HFF-Myc (cell line): ENCODE measurements around the gene CABP2.

Experiments
- DNase-seq: peaks from one replicate; pipeline ENCODE4 v3.0.0-alpha.2; 2011; ENCODE audit warnings: low read depth; ENCODE audit errors: extremely low read depth
- H3K4me3 ChIP-seq: replicated peaks from 2 replicates; pipeline ENCODE4 v1.5.1; 2011; ENCODE audit warnings: low read depth, mild to moderate bottlenecking, control low read depth, low read length
- TF ChIP-seq, protein P1 (sequence below): IDR thresholded peaks from 2 replicates; pipeline ENCODE4 v1.5.1; 2012; ENCODE audit warnings: mild to moderate bottlenecking, low read depth, low read length, control low read depth; ENCODE audit errors: missing control alignments

The CABP2 gene

DNA sequence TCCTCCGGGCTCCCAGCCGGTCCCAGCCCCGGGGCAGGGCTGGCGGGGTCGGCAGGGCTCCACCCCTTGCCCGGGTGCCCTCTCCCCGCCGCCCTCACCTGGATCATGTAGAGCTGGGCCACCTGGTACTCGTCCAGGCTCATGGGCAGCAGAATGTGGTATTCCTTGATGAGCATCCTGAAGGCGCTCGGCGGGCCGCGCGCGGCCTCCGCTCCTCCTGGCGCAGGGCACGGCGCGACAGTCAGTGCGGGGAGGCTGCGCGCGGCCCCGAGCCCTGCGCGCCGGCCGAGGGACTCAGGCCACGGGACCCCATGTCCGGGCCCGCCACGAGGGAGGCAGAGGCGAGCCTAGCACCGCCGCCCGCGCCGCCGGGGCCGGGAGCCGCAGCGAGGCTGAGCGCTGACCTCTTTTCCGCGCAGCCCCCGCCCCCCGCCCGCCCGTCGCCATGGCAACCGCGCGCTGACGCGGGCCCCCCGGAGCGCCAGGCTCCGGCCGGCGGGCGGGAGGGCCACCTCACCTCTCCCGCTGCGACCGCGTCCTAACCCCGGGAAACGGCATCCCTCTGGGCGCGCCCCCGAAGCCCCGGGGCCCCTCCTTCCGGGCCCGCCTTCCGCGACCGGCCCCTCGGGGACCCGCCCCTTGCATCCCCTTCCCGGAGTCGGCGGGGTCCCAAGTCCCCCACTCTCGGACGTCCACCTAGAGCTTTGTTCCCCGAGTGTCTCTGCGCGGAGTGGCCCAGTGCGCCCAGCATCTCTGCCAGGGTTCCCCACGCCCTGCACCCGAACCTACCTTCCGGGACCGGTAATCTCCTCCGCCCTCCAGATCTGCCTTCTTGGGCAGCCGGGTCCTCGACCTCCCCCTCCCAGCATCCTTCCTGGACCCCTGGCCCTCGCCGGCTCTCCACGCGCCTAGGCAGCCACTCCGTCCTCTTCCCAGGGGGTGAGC, 19.0 kb downstream of the CABP2 start:
- H3K4me3 ChIP-seq = peak overlapping the region; percentile 71
- TF ChIP-seq, protein P1, sequence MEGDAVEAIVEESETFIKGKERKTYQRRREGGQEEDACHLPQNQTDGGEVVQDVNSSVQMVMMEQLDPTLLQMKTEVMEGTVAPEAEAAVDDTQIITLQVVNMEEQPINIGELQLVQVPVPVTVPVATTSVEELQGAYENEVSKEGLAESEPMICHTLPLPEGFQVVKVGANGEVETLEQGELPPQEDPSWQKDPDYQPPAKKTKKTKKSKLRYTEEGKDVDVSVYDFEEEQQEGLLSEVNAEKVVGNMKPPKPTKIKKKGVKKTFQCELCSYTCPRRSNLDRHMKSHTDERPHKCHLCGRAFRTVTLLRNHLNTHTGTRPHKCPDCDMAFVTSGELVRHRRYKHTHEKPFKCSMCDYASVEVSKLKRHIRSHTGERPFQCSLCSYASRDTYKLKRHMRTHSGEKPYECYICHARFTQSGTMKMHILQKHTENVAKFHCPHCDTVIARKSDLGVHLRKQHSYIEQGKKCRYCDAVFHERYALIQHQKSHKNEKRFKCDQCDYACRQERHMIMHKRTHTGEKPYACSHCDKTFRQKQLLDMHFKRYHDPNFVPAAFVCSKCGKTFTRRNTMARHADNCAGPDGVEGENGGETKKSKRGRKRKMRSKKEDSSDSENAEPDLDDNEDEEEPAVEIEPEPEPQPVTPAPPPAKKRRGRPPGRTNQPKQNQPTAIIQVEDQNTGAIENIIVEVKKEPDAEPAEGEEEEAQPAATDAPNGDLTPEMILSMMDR = no peak
- no peak for DNase-seq

DNA sequence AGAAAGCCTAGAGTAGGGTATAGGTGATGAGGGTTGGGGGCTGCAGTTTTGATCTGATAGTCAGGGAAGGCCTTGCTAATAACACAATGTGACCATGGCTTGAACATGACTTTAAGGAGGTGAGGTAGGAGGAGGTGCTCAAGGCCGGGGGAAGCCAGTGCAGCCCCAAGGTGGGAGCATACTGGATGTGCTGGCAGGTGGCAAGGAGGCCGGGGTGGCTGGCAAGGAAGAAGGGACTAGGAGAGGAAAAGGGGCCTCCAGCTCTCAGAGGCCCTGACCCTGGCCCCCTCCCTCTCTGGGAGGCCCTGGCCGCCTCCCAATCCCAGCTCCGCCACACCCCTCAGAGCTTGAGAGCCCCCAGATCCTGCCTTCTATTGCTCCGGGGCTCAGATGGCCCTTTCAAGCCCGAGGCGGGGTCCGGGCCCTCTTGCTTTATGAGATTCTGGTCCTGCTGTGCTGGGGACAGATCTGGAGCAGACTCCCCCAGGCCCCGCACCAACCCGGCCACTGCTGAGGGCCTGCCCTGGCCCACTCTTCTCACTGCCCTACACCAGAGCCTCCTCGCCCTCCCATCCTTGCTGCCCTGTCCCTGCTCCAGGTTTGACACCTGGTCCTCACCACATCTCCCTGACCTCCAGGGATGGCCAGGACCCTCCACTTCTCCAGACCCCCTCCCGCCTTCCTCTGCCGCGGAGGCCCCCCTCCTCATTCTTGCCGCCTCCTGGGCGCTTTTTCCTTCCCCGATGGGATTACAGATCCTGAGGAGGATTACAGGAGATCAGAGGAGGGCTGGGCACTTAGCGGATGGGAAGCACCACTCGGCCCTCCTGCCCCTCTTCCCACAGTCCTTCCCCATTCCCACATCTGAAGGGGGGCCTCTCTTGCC, 19.9 kb downstream of the CABP2 start:
- TF ChIP-seq, protein P1 = no peak
- peak overlapping the region; percentile 71 for H3K4me3 ChIP-seq
- no peak for DNase-seq

DNA sequence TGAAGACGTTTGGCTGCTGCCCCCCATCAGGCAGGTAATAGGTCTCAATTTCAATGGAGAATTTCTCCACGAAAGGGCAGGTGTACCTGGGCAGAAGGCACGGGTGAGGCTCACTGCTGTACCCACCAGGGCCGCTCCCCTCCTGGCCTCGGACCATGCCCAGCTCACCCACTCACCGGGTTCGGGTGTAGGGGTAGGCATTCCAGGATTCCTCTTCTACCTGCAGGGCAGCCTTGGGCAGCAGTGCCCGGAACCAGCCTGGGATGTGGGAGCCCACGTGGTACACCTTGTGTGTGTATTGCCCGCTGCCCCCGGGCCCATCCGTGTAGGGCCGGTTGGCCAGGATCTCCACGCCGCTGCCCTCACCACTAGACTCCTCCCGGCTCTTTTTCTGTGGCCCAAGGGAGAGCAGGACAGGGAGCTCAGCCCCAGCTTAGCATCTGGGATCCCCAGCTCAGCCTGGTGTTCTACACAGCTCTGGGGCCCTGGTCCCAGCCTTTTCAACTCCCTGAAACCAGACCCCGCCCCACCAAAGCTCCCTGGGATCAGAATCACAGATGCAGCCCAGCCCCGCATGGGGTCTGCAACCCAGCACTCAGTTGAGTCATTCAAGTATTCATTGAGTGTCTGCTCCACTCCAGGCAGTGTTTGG, 20.8 kb downstream of the CABP2 start:
- no peak for DNase-seq
- H3K4me3 ChIP-seq = no peak overlapping the region
- TF ChIP-seq, protein P1 = no peak

DNA sequence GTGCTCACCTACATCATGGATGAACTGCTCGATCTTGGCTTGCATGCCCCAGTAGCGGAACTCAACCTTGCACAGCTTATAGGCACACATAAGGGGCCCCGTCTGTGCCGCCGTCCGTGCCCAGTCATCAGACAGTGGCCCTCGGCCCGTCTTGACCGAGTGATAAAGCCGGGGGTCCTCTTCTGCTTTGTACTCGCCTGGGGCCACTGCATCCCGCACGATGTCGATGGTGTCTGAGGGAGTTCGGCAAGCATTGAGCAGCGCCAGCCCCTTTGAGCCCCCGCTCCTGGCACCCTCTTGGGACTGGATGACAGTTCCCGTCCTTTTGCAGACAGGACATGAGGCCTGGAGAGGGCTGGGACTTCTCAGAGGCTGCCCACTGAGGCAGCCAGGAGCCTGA, 21.4 kb downstream of the CABP2 start:
- no peak for DNase-seq
- H3K4me3 ChIP-seq = no peak overlapping the region
- TF ChIP-seq, protein P1 = no peak

DNA sequence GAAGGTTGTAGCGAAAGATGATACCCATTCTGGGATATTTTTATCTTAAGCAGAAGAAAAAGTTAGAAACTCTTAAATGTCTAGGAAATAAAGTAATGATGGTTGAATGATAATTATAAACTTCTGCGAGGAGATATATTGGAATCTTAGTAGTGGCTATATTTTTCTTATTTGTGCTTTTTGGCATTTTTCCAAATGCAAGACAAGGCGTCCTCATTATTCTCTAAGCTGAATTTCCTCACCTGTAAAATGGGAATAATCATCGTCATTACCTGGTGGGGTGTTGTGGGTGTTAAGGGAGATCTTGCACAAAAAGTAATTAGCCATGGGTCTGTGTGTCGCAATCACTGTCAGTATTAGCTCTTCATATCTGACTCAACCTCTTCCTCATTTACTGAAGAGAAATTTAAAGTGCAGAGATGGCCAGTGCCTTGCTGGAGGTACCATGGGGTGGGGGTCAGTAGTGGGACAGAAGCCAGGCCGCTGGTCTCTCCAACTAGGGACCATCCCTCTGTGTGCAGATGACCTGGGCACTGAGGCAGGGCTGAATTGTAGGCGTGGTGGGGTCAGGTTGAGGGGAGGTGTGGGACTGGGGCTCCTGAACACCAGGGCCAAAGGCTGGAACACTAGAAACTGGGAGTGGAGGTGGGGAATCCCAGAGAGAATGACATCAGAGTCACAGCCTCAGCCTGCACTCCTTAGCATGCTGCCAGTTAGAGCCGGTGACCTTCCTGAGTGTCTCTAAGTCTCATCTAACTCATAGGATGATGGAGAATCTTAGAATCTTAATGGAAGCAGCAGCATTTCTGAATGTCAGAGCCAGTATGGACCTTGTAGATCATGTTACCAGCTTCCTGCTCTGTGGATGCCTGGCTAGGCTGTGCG, 22.2 kb downstream of the CABP2 start:
- TF ChIP-seq, protein P1 = no peak
- no peak for DNase-seq

DNA sequence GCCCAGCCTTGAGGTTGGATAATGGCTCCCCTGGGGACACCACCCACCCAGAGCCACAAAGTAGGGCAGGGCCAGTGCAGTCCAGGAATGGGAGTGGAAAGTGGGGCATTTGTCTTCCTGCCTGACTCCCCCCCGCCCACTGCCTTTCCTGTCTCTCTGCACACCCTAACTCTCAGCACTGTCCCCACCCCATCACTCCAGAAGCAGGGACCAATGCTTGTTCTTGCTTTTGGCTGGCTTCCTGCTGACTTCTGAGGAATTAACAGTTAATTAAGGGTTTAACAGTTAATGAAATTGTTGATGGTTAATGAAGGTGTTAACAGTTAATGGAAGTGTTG, 22.8 kb downstream of the CABP2 start:
- DNase-seq = no peak
- TF ChIP-seq, protein P1 = no peak
- H3K4me3 ChIP-seq = no peak overlapping the region

More for the DNA sequence above, 22.2 kb downstream of the CABP2 start:
- H3K4me3 ChIP-seq = no peak overlapping the region
